ENCODE measurements around the gene PNPLA2.

DNA sequence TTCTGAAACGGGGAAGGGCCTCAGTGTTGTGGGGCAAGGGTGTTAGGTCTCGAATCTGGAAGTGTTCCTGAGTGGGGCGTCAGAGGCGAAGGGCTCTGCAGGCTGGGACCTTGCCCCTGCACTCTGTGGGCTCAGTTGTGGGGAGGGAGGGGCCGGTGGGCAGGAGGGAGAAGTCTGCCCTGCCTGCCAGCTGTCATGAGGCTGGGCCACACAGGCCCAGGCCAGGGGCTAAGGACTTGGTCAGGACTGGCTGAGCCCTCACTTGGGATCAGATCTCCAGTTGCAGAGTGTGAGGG lies 9.1 kb downstream of the PNPLA2 start, which contains the start of gene CRACR2B:
- no peak for TF ChIP-seq CTCF (IDR thresholded peaks at IDR 0.05 in 4 of 5, conservative IDR thresholded peaks at IDR 0.05 in 1 of 5)
- no peak for TF ChIP-seq POLR2A (IDR thresholded peaks at IDR 0.05)

Data from gastrocnemius medialis (tissue), 4 donors.